H9 (cell line): ENCODE results near the gene DCDC2. TPM values are rescaled to one million over a fixed set of nuclear protein-coding genes. Genes with fewer than 3 reads are reported as not detected.

ENCODE experiments used
- DNase-seq: peaks from one replicate; pipeline ENCODE4 v3.0.0-alpha.2; 2017
- H2AFZ ChIP-seq: one replicate; pipeline ENCODE4 v1.6.1; 2013; ENCODE audit warnings: mild to moderate bottlenecking, low read length, control low read depth, moderate library complexity
- H2AK5ac ChIP-seq: 2 replicates; pipeline ENCODE4 v1.6.1; 2013; ENCODE audit warnings: low read length, control low read depth, mixed read lengths; ENCODE audit not compliant: insufficient read length
- H2BK120ac ChIP-seq: one replicate; pipeline ENCODE4 v1.6.1; 2013; ENCODE audit warnings: low read depth, mild to moderate bottlenecking, low read length, control low read depth, inconsistent platforms; ENCODE audit not compliant: poor library complexity, severe bottlenecking
- H2BK12ac ChIP-seq: 2 replicates; pipeline ENCODE4 v1.6.1; 2013; ENCODE audit warnings: low read length, control low read depth, mixed read lengths, low read depth; ENCODE audit not compliant: insufficient read length
- H2BK15ac ChIP-seq: 2 replicates; pipeline ENCODE4 v1.6.1; 2013; ENCODE audit warnings: low read depth, low read length, control low read depth
- H2BK20ac ChIP-seq: one replicate; pipeline ENCODE4 v1.6.1; 2013; ENCODE audit warnings: low read depth, mild to moderate bottlenecking, low read length, control low read depth, inconsistent platforms; ENCODE audit not compliant: poor library complexity, severe bottlenecking
- H2BK5ac ChIP-seq: 2 replicates; pipeline ENCODE4 v1.6.1; 2013; ENCODE audit warnings: low read length, control low read depth, mixed read lengths; ENCODE audit not compliant: insufficient read length
- H3K14ac ChIP-seq: 2 replicates; pipeline ENCODE4 v1.6.1; 2013; ENCODE audit warnings: low read length, control low read depth; ENCODE audit not compliant: insufficient read depth
- H3K18ac ChIP-seq: 2 replicates; pipeline ENCODE4 v1.6.1; 2013; ENCODE audit warnings: low read depth, mild to moderate bottlenecking, mixed read lengths, low read length, control low read depth; ENCODE audit not compliant: insufficient read length
- H3K23ac ChIP-seq: 2 replicates; pipeline ENCODE4 v1.6.1; 2013; ENCODE audit warnings: low read length, control low read depth, mixed read lengths, low read depth; ENCODE audit not compliant: insufficient read length
- H3K23me2 ChIP-seq: 2 replicates; pipeline ENCODE4 v1.6.1; 2013; ENCODE audit warnings: low read depth, mild to moderate bottlenecking, mixed read lengths, low read length, control low read depth; ENCODE audit not compliant: insufficient read length, poor library complexity, severe bottlenecking
- H3K27ac ChIP-seq: 2 replicates; pipeline ENCODE4 v1.5.1; 2013; ENCODE audit warnings: low read length, control low read depth, mixed read lengths, low read depth; ENCODE audit not compliant: insufficient read length
- H3K27me3 ChIP-seq: 2 replicates; pipeline ENCODE4 v1.6.1; 2013; ENCODE audit warnings: low read length, control low read depth, inconsistent platforms; ENCODE audit not compliant: insufficient read depth
- H3K4ac ChIP-seq: 2 replicates; pipeline ENCODE4 v1.6.1; 2013; ENCODE audit warnings: low read depth, mild to moderate bottlenecking, control low read depth, inconsistent platforms, low read length, moderate library complexity
- H3K4me1 ChIP-seq: 2 replicates; pipeline ENCODE4 v1.6.1; 2013; ENCODE audit warnings: low read length, control low read depth, inconsistent platforms; ENCODE audit not compliant: insufficient read depth
- H3K4me2 ChIP-seq: 2 replicates; pipeline ENCODE4 v1.6.1; 2013; ENCODE audit warnings: low read length, control low read depth, mixed read lengths; ENCODE audit not compliant: insufficient read length, insufficient read depth
- H3K56ac ChIP-seq: 2 replicates; pipeline ENCODE4 v1.6.1; 2013; ENCODE audit warnings: low read depth, mild to moderate bottlenecking, mixed read lengths, low read length, control low read depth; ENCODE audit not compliant: insufficient read length
- H3K79me1 ChIP-seq: 2 replicates; pipeline ENCODE4 v1.6.1; 2013; ENCODE audit warnings: low read depth, mild to moderate bottlenecking, moderate library complexity, low read length, control low read depth, inconsistent platforms; ENCODE audit not compliant: insufficient read depth, poor library complexity, severe bottlenecking
- H3K79me2 ChIP-seq: 2 replicates; pipeline ENCODE4 v1.6.1; 2013; ENCODE audit warnings: low read length, control low read depth, inconsistent platforms; ENCODE audit not compliant: insufficient read depth
- H3K9ac ChIP-seq: 2 replicates; pipeline ENCODE4 v1.6.1; 2013; ENCODE audit warnings: low read length, control low read depth, mixed read lengths; ENCODE audit not compliant: insufficient read length; ENCODE audit errors: extremely low read depth
- H3K9me3 ChIP-seq: one replicate; pipeline ENCODE4 v1.6.1; 2013; ENCODE audit warnings: low read depth, low read length, inconsistent platforms; ENCODE audit not compliant: control insufficient read depth
- H3T11ph ChIP-seq: one replicate; pipeline ENCODE4 v1.6.1; 2013; ENCODE audit warnings: mild to moderate bottlenecking, low read length, control low read depth, inconsistent platforms
- H4K20me1 ChIP-seq: one replicate; pipeline ENCODE4 v1.6.1; 2013; ENCODE audit not compliant: control insufficient read depth, insufficient read length, insufficient read depth
- H4K5ac ChIP-seq: 2 replicates; pipeline ENCODE4 v1.6.1; 2013; ENCODE audit warnings: low read depth, mild to moderate bottlenecking, mixed read lengths, low read length, control low read depth; ENCODE audit not compliant: insufficient read length
- H4K8ac ChIP-seq: replicated peaks from 2 replicates; pipeline ENCODE4 v1.6.1; 2013; ENCODE audit warnings: low read length, control low read depth, mixed read lengths, low read depth; ENCODE audit not compliant: insufficient read length
- H4K91ac ChIP-seq: 2 replicates; pipeline ENCODE4 v1.6.1; 2013; ENCODE audit warnings: low read depth, mild to moderate bottlenecking, moderate library complexity, mixed read lengths, low read length, control low read depth; ENCODE audit not compliant: insufficient read length
- H3K27ac Mint-ChIP-seq, 3 experiments: 2 replicates in 2 of 3; 3 replicates in 1 of 3; pipeline ENCODE4 v1.8.0; 2020 to 2021; ENCODE audit warnings: mixed read lengths in 3 of 3, mild to moderate bottlenecking in 1 of 3, moderate library complexity in 1 of 3
- H3K27me3 Mint-ChIP-seq: 2 replicates; pipeline ENCODE4 v1.8.0; 2021; ENCODE audit warnings: low read depth, mild to moderate bottlenecking, moderate library complexity, mixed read lengths
- H3K36me3 Mint-ChIP-seq, 3 experiments: 2 replicates in 2 of 3; 3 replicates in 1 of 3; pipeline ENCODE4 v1.8.0; 2020 to 2021; ENCODE audit warnings: low read depth in 3 of 3, mixed read lengths in 3 of 3; ENCODE audit not compliant: insufficient read depth in 1 of 3
- H3K4me1 Mint-ChIP-seq, 2 experiments: 2 replicates each; pipeline ENCODE4 v1.8.0; 2020; ENCODE audit warnings: mixed read lengths in 2 of 2
- H3K4me3 Mint-ChIP-seq, 2 experiments: 2 replicates in 1 of 2; 3 replicates in 1 of 2; pipeline ENCODE4 v1.8.0; 2020 to 2021; ENCODE audit warnings: mild to moderate bottlenecking in 2 of 2, mixed read lengths in 2 of 2, moderate library complexity in 1 of 2
- H3K9me3 Mint-ChIP-seq, 2 experiments: 2 replicates in 1 of 2; 3 replicates in 1 of 2; pipeline ENCODE4 v1.8.0; 2020; ENCODE audit warnings: mild to moderate bottlenecking in 2 of 2, mixed read lengths in 2 of 2, moderate library complexity in 1 of 2
- total RNA-seq: library from RNA; stranded (reverse); gene quantifications from 2 replicates; pipeline ENCODE4 v1.2.1, GENCODE V29; 2021
- TF ChIP-seq, protein P1 (sequence below): fragments of 200-600 bp; sonication (generic); conservative IDR thresholded peaks from 3 replicates; pipeline ENCODE4 v1.8.0; 2021; ENCODE audit warnings: antibody characterized with exemption, mild to moderate bottlenecking

The DCDC2 gene
- total RNA-seq, 1 experiment from 2014 or later = 0.59 TPM

GRCh38 chr6:24148684-24149083, 209.2 kb downstream of the DCDC2 start:
- Histone ChIP-seq H3K14ac (no peak overlapping the region), H3K79me1 (no peaks in the 10 kb centered on the region), H3K4me1 (no peaks in the 10 kb centered on the region), H2BK12ac (no peak overlapping the region), H3K18ac (no peak overlapping the region), H3K23me2 (no peaks in the 10 kb centered on the region), H2BK15ac (no peak overlapping the region), H4K91ac (no peak overlapping the region), H3K4me2 (no peak overlapping the region), H3K27me3 (no peaks in the 10 kb centered on the region), H4K5ac (no peak overlapping the region), H4K8ac (no peak overlapping the region), H3K23ac (no peak overlapping the region), H3K27ac (no peak overlapping the region), H2AFZ (no peak overlapping the region), H3T11ph (no peak overlapping the region), H2BK120ac (no peak overlapping the region), H2AK5ac (no peak overlapping the region), H2BK20ac (no peak overlapping the region), H3K79me2 (no peaks in the 10 kb centered on the region), H3K9me3 (no peaks in the 10 kb centered on the region), H3K4ac (no peak overlapping the region), H3K56ac (no peak overlapping the region), H2BK5ac (no peak overlapping the region), H4K20me1 (no peaks in the 10 kb centered on the region), H3K9ac (no peak overlapping the region)
- H3K9me3 Mint-ChIP-seq = peaks cover 0 to 5% of the 10 kb centered on the region in 2 experiments; a peak in 1 of 5 replicates
- no peak for DNase-seq
- H3K4me3 Mint-ChIP-seq = no peak overlapping the region
- TF ChIP-seq, protein P1, sequence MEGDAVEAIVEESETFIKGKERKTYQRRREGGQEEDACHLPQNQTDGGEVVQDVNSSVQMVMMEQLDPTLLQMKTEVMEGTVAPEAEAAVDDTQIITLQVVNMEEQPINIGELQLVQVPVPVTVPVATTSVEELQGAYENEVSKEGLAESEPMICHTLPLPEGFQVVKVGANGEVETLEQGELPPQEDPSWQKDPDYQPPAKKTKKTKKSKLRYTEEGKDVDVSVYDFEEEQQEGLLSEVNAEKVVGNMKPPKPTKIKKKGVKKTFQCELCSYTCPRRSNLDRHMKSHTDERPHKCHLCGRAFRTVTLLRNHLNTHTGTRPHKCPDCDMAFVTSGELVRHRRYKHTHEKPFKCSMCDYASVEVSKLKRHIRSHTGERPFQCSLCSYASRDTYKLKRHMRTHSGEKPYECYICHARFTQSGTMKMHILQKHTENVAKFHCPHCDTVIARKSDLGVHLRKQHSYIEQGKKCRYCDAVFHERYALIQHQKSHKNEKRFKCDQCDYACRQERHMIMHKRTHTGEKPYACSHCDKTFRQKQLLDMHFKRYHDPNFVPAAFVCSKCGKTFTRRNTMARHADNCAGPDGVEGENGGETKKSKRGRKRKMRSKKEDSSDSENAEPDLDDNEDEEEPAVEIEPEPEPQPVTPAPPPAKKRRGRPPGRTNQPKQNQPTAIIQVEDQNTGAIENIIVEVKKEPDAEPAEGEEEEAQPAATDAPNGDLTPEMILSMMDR = no peak
- peak overlapping the region in 1 of 3 experiments; percentile 3; a peak in 1 of 7 replicates for H3K27ac Mint-ChIP-seq
- H3K36me3 Mint-ChIP-seq = no peaks in the 10 kb centered on the region
- no peaks in the 10 kb centered on the region; the same call in 1 of the 2 replicates for H3K27me3 Mint-ChIP-seq
- peaks cover 0 to 4% of the 10 kb centered on the region in 2 experiments; a peak in 2 of 4 replicates for H3K4me1 Mint-ChIP-seq
